Right lobe of liver (tissue), 6 donors: ENCODE data around the gene CTSW. TPM values are rescaled to one million over a fixed set of nuclear protein-coding genes. Genes with fewer than 3 reads are reported as not detected.

Source experiments
- ATAC-seq, 4 donors: fragments of 200-7000 bp; cut with Tn5 transposase; one replicate each; pipeline ENCODE4 v1.9.1; 2020; ENCODE audit warnings: mild to moderate bottlenecking in 4 of 4, moderate library complexity in 4 of 4
- DNase-seq, 3 donors: peaks; one replicate each; pipeline ENCODE4 v3.0.0-alpha.2; 2020
- H3K27ac ChIP-seq, 3 donors: fragments of 200-600 bp; one replicate each; pipeline ENCODE4 v1.8.0; 2022
- H3K27me3 ChIP-seq, 2 donors: fragments of 200-600 bp; one replicate each; pipeline ENCODE4 v1.8.0; 2022
- H3K36me3 ChIP-seq, 4 donors: fragments of 200-600 bp; sonication (generic) in 1 of 4; one replicate each; pipeline versions ENCODE4 v1.5.1 to v1.8.0; 2017 to 2022; ENCODE audit warnings: control low read depth in 1 of 4
- H3K4me1 ChIP-seq, 4 donors: fragments of 200-600 bp; sonication (generic) in 1 of 4; one replicate each; pipeline versions ENCODE4 v1.5.1 to v1.8.0; 2017 to 2022; ENCODE audit warnings: control low read depth in 1 of 4
- H3K4me3 ChIP-seq, 3 donors: fragments of 200-600 bp; one replicate each; pipeline ENCODE4 v1.8.0; 2022
- H3K9me3 ChIP-seq, 4 donors: fragments of 200-600 bp; sonication (generic) in 1 of 4; one replicate each; pipeline versions ENCODE4 v1.5.1 to v1.8.0; 2017 to 2022; ENCODE audit warnings: control low read depth in 1 of 4
- CTCF ChIP-seq, 4 donors: fragments of 200-600 bp in 3 of 4; fragments of 450-650 bp in 1 of 4; IDR thresholded peaks; one replicate each; pipeline versions ENCODE4 v1.5.1 to v1.8.0; 2016 to 2022; ENCODE audit warnings: antibody characterized with exemption in 4 of 4, mild to moderate bottlenecking in 2 of 4
- POLR2A ChIP-seq: fragments of 450-650 bp; IDR thresholded peaks from one replicate; pipeline ENCODE4 v1.6.1; 2017; ENCODE audit warnings: antibody characterized with exemption, mild to moderate bottlenecking
- WGBS: methylation state at CpG from one replicate; pipeline ENCODE4 v1.1.6; 2018; ENCODE audit warnings: low coverage, low lambda C conversion rate; ENCODE audit not compliant: insufficient coverage; ENCODE audit errors: missing lambda C conversion rate; 5-methylcytosine and 5-hydroxymethylcytosine counted together
- intact Hi-C, 2 donors: fragments of 100-400 bp; cut with DNase I; formaldehyde crosslinking; loops; one replicate each; pipeline versions ENCODE4 v1.11.2 to v1.14.1; 2022
- total RNA-seq, 6 experiments: library from RNA; depleted of rRNA in 2 of 6; stranded (reverse); fragments of >200 nt in 2 of 6; fragmentation: NEBNext Ultra II Directional in 3 of 6; extraction: Animal tissue kit (Norgen Biotek cat#: 25700) in 3 of 6; gene quantifications; one replicate each; pipeline versions ENCODE4 v1.1.0 to v1.2.4, GENCODE V29; 2016 to 2023
- donor health status: DM: no; HTN: yes; CAD: no.
- donor health status: DM: no; HTN: no; CAD: no.
- donor health status: DM: no; HTN: no; CAD: no.
- donor health status: DM: no; HTN: yes; CAD: no.
- donor health status: DM: no; HTN: yes; CAD: no.

The CTSW gene
- total RNA-seq, 6 experiments from 2014 or later, result 0.49 to 1.3 (median 1.0) TPM

- no peaks in the 10 kb centered on the region for H3K27me3 ChIP-seq
- H3K4me3 ChIP-seq, result peak overlapping the region; percentile 86 to 98 (median 97)
- DNase-seq (no peak), ATAC-seq (no peak)
- H3K4me1 ChIP-seq, result peaks cover 0 to 26% (median 4%) of the 10 kb centered on the region in 4 donors
- TF ChIP-seq CTCF (IDR thresholded peaks at IDR 0.05), result no peak
- intact Hi-C loops, result no loop called here
- under 1% methylated on average over 10 of the region's 10 CpGs for WGBS
- no peaks in the 10 kb centered on the region for H3K9me3 ChIP-seq
- peak overlapping the region; percentile 94 to 96 (median 95) for H3K27ac ChIP-seq
- peaks cover 0 to 43% (median 22%) of the 10 kb centered on the region in 4 donors for H3K36me3 ChIP-seq
Observed at GRCh38 chr11:65858681-65859087, 21.0 kb upstream of the CTSW start.

GRCh38 chr11:65859095-65859811 is 20.4 kb upstream of the CTSW start:
- 2% methylated on average over 11 of the region's 46 CpGs for WGBS
- TF ChIP-seq CTCF (IDR thresholded peaks at IDR 0.05) (peak in 2 of 4 donors; percentile 25 to 28), POLR2A (peak; percentile 93)
- no peaks in the 10 kb centered on the region for H3K27me3 ChIP-seq
- peak overlapping the region; percentile 94 to 96 (median 95) for H3K27ac ChIP-seq
- peaks cover 0 to 43% (median 20%) of the 10 kb centered on the region in 4 donors for H3K36me3 ChIP-seq
- H3K4me3 ChIP-seq, result peak overlapping the region; percentile 86 to 98 (median 97)
- DNase-seq, result peak; percentile 98 to 99 (median 99)
- peaks cover 0 to 26% (median 4%) of the 10 kb centered on the region in 4 donors for H3K4me1 ChIP-seq
- intact Hi-C loops, result no loop called here
- H3K9me3 ChIP-seq, result no peaks in the 10 kb centered on the region
- ATAC-seq, result peak; percentile 63 to 75 (median 72)

DNA sequence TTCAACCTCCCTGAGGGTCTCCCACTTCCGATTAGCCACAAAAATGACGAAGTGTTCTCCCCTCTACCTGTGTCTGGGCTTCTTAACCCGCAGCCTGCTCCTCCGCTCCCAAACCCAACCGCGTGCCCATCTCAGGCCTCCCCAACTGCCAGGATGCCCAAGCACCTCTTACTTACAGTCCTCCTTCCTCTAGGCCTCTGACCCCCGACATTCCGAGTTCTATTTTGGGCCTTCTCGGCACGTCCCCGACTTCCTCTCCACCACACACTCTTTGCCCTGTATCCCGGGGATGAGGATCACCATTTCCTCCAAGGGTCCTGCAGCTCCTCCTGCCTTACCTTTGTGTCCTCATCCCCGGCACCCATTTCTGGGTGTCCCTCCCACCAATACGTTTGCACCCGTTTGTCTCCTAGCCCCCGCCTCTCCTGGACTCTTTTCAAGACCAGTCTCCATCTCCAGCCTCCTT is 19.8 kb upstream of the CTSW start:
- DNase-seq (peak in 2 of 3 donors; percentile 63 to 68), ATAC-seq (no peak)
- Histone ChIP-seq H3K27ac (peak overlapping the region; percentile 94 to 96 (median 95)), H3K36me3 (peaks cover 0 to 43% (median 18%) of the 10 kb centered on the region in 4 donors), H3K4me1 (peaks cover 0 to 26% (median 4%) of the 10 kb centered on the region in 4 donors), H3K9me3 (no peaks in the 10 kb centered on the region), H3K27me3 (no peaks in the 10 kb centered on the region), H3K4me3 (peak overlapping the region; percentile 86 to 98 (median 97))
- 5% methylated on average over 15 of the region's 16 CpGs for WGBS
- intact Hi-C loops, result no loop called here
- TF ChIP-seq POLR2A (no peak), CTCF (IDR thresholded peaks at IDR 0.05) (no peak)

- peak; percentile 96 to 98 (median 97) for DNase-seq
- TF ChIP-seq POLR2A (peak; percentile 79), CTCF (IDR thresholded peaks at IDR 0.05) (peak; percentile 74 to 95 (median 91))
- Histone ChIP-seq H3K27me3 (no peaks in the 10 kb centered on the region), H3K27ac (peak within 1 kb of the TSS; percentile 94 to 96 (median 95)), H3K9me3 (no peaks in the 10 kb centered on the region), H3K36me3 (peaks cover 0 to 41% (median 17%) of the 10 kb centered on the region in 4 donors), H3K4me3 (peak within 1 kb of the TSS; percentile 86 to 98 (median 97)), H3K4me1 (peaks cover 0 to 26% (median 4%) of the 10 kb centered on the region in 4 donors)
- WGBS, result 3% methylated on average over 14 of the region's 78 CpGs
- ATAC-seq, result peak; percentile 64 to 71 (median 66)
- intact Hi-C loops, result no loop called here
Observed at GRCh38 chr11:65860278-65861164, 19.1 kb upstream of the CTSW start, which contains the start of gene MUS81. Gene MUS81, plus strand, starts transcription at chr11:65860433. Its CDS starts 321 bp downstream, at chr11:65860754.
